Left renal cortex interstitium (tissue), 4 donors: Measurements from ENCODE around the gene TMEM250. TPM values are rescaled to one million over a fixed set of nuclear protein-coding genes. Genes with fewer than 3 reads are reported as not detected.

ENCODE experiments used
- DNase-seq, 4 donors: peaks; one replicate each; pipeline ENCODE4 v3.0.0-alpha.2; 2013; ENCODE audit warnings: low read depth in 4 of 4, low spot score in 2 of 4, missing footprints in 1 of 4
- polyA plus RNA-seq, 4 donors: library from polyadenylated mRNA; unstranded; fragments of 120-200 nt; gene quantifications; one replicate each; pipeline ENCODE4 v1.2.1, GENCODE V29; 2013; ENCODE audit not compliant: insufficient read length in 4 of 4

The TMEM250 gene
- polyA plus RNA-seq, 4 donors: 15.9 to 27.6 (median 20.1) TPM

GRCh38 chr9:136098210-136098609 is 20.5 kb downstream of the TMEM250 start:
- DNase-seq: no peak

- DNase-seq: no peak
These were observed 22.1 kb downstream of the TMEM250 start for GRCh38 chr9:136096505-136097001.

GRCh38 chr9:136095070-136096058 is 23.3 kb downstream of the TMEM250 start, which contains the start of gene NACC2:
Gene NACC2, minus strand, starts transcription at chr9:136095289. Its CDS starts 44,768 bp downstream, at chr9:136050521.
- DNase-seq: no peak

- no peak for DNase-seq
These were observed 24.4 kb downstream of the TMEM250 start for GRCh38 chr9:136093995-136094881.

- DNase-seq: no peak
These were observed 25.2 kb downstream of the TMEM250 start for GRCh38 chr9:136093346-136093986.

- DNase-seq: no peak
These were observed 25.9 kb downstream of the TMEM250 start for GRCh38 chr9:136092741-136093140.

- no peak for DNase-seq
These were observed 26.4 kb downstream of the TMEM250 start for GRCh38 chr9:136092353-136092650.

GRCh38 chr9:136091582-136092352 is 26.9 kb downstream of the TMEM250 start:
- DNase-seq: no peak

- DNase-seq: no peak
These were observed 27.7 kb downstream of the TMEM250 start for GRCh38 chr9:136090768-136091581.

GRCh38 chr9:136090056-136090735 is 28.5 kb downstream of the TMEM250 start:
- DNase-seq: no peak

- DNase-seq: no peak
These were observed 29.0 kb downstream of the TMEM250 start for GRCh38 chr9:136089697-136090045.

- DNase-seq: no peak
These were observed 29.6 kb downstream of the TMEM250 start for GRCh38 chr9:136088939-136089696.

GRCh38 chr9:136088481-136088938 is 30.2 kb downstream of the TMEM250 start:
- no peak for DNase-seq

- no peak for DNase-seq
These were observed 30.8 kb downstream of the TMEM250 start for GRCh38 chr9:136087741-136088480.

GRCh38 chr9:136086951-136087740 is 31.5 kb downstream of the TMEM250 start:
- no peak for DNase-seq

GRCh38 chr9:136086213-136086881 is 32.3 kb downstream of the TMEM250 start:
- no peak for DNase-seq
